ENCODE measurements around the gene MOSMO. TPM values are rescaled to one million over a fixed set of nuclear protein-coding genes. Genes with fewer than 3 reads are reported as not detected.
"Not testable (repeated sequence)": the region's sequence is repeated elsewhere in the genome, so short reads cannot be mapped to it uniquely, and the experiment has no call there.

The MOSMO gene
- total and polyA plus RNA-seq, 9 of the 15 experiments (the other 6 are each of a cell fraction or from before 2014, with no cell fraction given) = 1.9 to 13.3 (median 7.7) TPM

GRCh38 chr16:22002047-22002446, 5.9 kb upstream of the MOSMO start:
- TF ChIP-seq ZNF121 (CRISPR knock-in tag; conservative IDR thresholded peaks at IDR 0.05) = 0 out of 2 replicates have a peak, but pooled peaks have one; percentile 12
- H3K79me2 ChIP-seq (ENCODE audit: control insufficient read depth, insufficient read depth, low read length); H3K4me2 ChIP-seq (ENCODE audit: insufficient read depth, low read length); H3K4me3 ChIP-seq; H4K20me1 ChIP-seq (replicated peaks; ENCODE audit: control insufficient read depth, insufficient read depth, low read length); H3K9me3 ChIP-seq (replicated peaks; ENCODE audit: control insufficient read depth, insufficient read depth, low read depth, low read length); H3K9ac ChIP-seq (ENCODE audit: insufficient read depth in 1 of 2, low read depth in 2 of 2, low read length in 2 of 2); H3K9me1 ChIP-seq (ENCODE audit: control insufficient read depth, insufficient read depth, low read length); H3K27me3 ChIP-seq (ENCODE audit: control insufficient read depth in 2 of 2, insufficient read depth in 2 of 2, low read length in 2 of 2); intact Hi-C loops (cut with micrococcal nuclease); H2AFZ ChIP-seq (ENCODE audit: low read depth, low read length); H3K36me3 ChIP-seq (ENCODE audit: control insufficient read depth, insufficient read depth, low read length); BruUV-seq (replicated peaks); ATAC-seq; H3K27ac ChIP-seq (ENCODE audit: extremely low read depth, low read depth, low read length); in situ Hi-C loops (cut with MboI); DNase-seq (ENCODE audit: extremely low read depth in 1 of 4, low spot score in 3 of 4); FAIRE-seq; H3K4me1 ChIP-seq (replicated peaks in 1 of 2; ENCODE audit: control insufficient read depth in 2 of 2, insufficient read depth in 2 of 2, low read length in 2 of 2): not testable (repeated sequence)
- POLR2A ChIA-PET = interaction anchor here (1.6 kb wide), 1 partner anchor 9 kb away, joined by 7 read pairs; no protein-coding TSS in a partner anchor
- CTCF ChIA-PET (ENCODE audit: low intra/inter-chr PET ratio) = interaction anchor here (0.7 to 2.8 kb wide), 3 partner anchors 76 to 186 kb away, joined by 3 to 38 read pairs (median 10); no protein-coding TSS in a partner anchor
- 7% methylated on average over 1 of the region's 1 CpG for WGBS (ENCODE audit: insufficient coverage, low coverage, missing lambda C conversion rate)

- Histone ChIP-seq H3K9me3 (replicated peaks; ENCODE audit: control insufficient read depth, insufficient read depth, low read depth, low read length) (no peaks in the 10 kb centered on the region), H3K4me3 (no peak overlapping the region), H3K79me2 (ENCODE audit: control insufficient read depth, insufficient read depth, low read length) (peaks cover under 1% of the 10 kb centered on the region; the same call in 2 of the 3 replicates), H2AFZ (ENCODE audit: low read depth, low read length) (no peak overlapping the region), H3K9me1 (ENCODE audit: control insufficient read depth, insufficient read depth, low read length) (no peaks in the 10 kb centered on the region), H3K36me3 (ENCODE audit: control insufficient read depth, insufficient read depth, low read length) (no peaks in the 10 kb centered on the region), H3K9ac (ENCODE audit: insufficient read depth in 1 of 2, low read depth in 2 of 2, low read length in 2 of 2) (no peak overlapping the region), H3K4me1 (replicated peaks in 1 of 2; ENCODE audit: control insufficient read depth in 2 of 2, insufficient read depth in 2 of 2, low read length in 2 of 2) (peaks cover 7 to 11% of the 10 kb centered on the region in 2 experiments; a peak in 4 of 5 replicates), H4K20me1 (replicated peaks; ENCODE audit: control insufficient read depth, insufficient read depth, low read length) (no peaks in the 10 kb centered on the region), H3K27ac (ENCODE audit: extremely low read depth, low read depth, low read length) (no peak overlapping the region), H3K4me2 (ENCODE audit: insufficient read depth, low read length) (no peak overlapping the region), H3K27me3 (ENCODE audit: control insufficient read depth in 2 of 2, insufficient read depth in 2 of 2, low read length in 2 of 2) (peaks cover 0 to 4% of the 10 kb centered on the region in 2 experiments; a peak in 2 of 5 replicates)
- BruUV-seq (replicated peaks) = no TSS peak
- 3% methylated on average over 4 of the region's 4 CpGs for WGBS (ENCODE audit: insufficient coverage, low coverage, missing lambda C conversion rate)
- no peak for TF ChIP-seq RFX7 (CRISPR knock-in tag; IDR thresholded peaks at IDR 0.05)
- no peak for TF ChIP-seq ZNF518B (CRISPR knock-in tag; IDR thresholded peaks at IDR 0.05)
- CTCF ChIA-PET (ENCODE audit: low intra/inter-chr PET ratio) = no interaction called here
- in situ Hi-C loops (cut with MboI) = no loop called here
- DNase-seq (ENCODE audit: extremely low read depth in 1 of 4, low spot score in 3 of 4) (no peak), ATAC-seq (no peak), FAIRE-seq (no peak)
- POLR2A ChIA-PET = interaction anchor here (1.6 kb wide), 1 partner anchor 8 kb away, joined by 7 read pairs; no protein-coding TSS in a partner anchor
- intact Hi-C loops (cut with micrococcal nuclease) = no loop called here
Measured at GRCh38 chr16:22003195-22003594, 4.7 kb upstream of the MOSMO start.
